Neural crest cell (in vitro differentiated cells): ENCODE measurements around the gene LAPTM5. TPM values are rescaled to one million over a fixed set of nuclear protein-coding genes. Genes with fewer than 3 reads are reported as not detected.
"Not testable (repeated sequence)": the region's sequence is repeated elsewhere in the genome, so short reads cannot be mapped to it uniquely, and the experiment has no call there.

Experiments
- DNase-seq: peaks from one replicate; pipeline ENCODE4 v3.0.0; 2021; ENCODE audit warnings: low read depth, mixed read lengths, low spot score
- H3K27ac Mint-ChIP-seq: one replicate; pipeline ENCODE4 v1.8.0; 2021; ENCODE audit warnings: mild to moderate bottlenecking, mixed read lengths; ENCODE audit not compliant: unreplicated experiment
- H3K27me3 Mint-ChIP-seq: 2 replicates; pipeline ENCODE4 v1.8.0; 2021; ENCODE audit warnings: low read depth, mild to moderate bottlenecking, mixed read lengths
- H3K36me3 Mint-ChIP-seq: 2 replicates; pipeline ENCODE4 v1.8.0; 2021; ENCODE audit warnings: low read depth, mild to moderate bottlenecking, mixed read lengths
- H3K4me1 Mint-ChIP-seq: 2 replicates; pipeline ENCODE4 v1.8.0; 2021; ENCODE audit warnings: mixed read lengths
- H3K4me3 Mint-ChIP-seq: one replicate; pipeline ENCODE4 v1.8.0; 2021; ENCODE audit warnings: mild to moderate bottlenecking, mixed read lengths
- H3K9me3 Mint-ChIP-seq: 2 replicates; pipeline ENCODE4 v1.8.0; 2021; ENCODE audit warnings: mixed read lengths
- total RNA-seq: library from RNA; stranded (reverse); gene quantifications from 2 replicates; pipeline ENCODE4 v1.2.1, GENCODE V29; 2021
- TF ChIP-seq, protein P1 (sequence below): fragments of 200-600 bp; sonication (generic); conservative IDR thresholded peaks from 2 replicates; pipeline ENCODE4 v1.5.0; 2021; ENCODE audit warnings: antibody characterized with exemption, mild to moderate bottlenecking

Gene LAPTM5
- total RNA-seq, 1 donor from 2014 or later = 1.5 TPM

GRCh38 chr1:30692201-30692947 lies 65.2 kb downstream of the LAPTM5 start:
- H3K9me3 Mint-ChIP-seq = no peaks in the 10 kb centered on the region
- TF ChIP-seq, protein P1, sequence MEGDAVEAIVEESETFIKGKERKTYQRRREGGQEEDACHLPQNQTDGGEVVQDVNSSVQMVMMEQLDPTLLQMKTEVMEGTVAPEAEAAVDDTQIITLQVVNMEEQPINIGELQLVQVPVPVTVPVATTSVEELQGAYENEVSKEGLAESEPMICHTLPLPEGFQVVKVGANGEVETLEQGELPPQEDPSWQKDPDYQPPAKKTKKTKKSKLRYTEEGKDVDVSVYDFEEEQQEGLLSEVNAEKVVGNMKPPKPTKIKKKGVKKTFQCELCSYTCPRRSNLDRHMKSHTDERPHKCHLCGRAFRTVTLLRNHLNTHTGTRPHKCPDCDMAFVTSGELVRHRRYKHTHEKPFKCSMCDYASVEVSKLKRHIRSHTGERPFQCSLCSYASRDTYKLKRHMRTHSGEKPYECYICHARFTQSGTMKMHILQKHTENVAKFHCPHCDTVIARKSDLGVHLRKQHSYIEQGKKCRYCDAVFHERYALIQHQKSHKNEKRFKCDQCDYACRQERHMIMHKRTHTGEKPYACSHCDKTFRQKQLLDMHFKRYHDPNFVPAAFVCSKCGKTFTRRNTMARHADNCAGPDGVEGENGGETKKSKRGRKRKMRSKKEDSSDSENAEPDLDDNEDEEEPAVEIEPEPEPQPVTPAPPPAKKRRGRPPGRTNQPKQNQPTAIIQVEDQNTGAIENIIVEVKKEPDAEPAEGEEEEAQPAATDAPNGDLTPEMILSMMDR = no peak
- no peak for DNase-seq
- H3K36me3 Mint-ChIP-seq = no peaks in the 10 kb centered on the region
- H3K27ac Mint-ChIP-seq = no peak overlapping the region
- H3K4me1 Mint-ChIP-seq = peaks cover 14% of the 10 kb centered on the region
- H3K4me3 Mint-ChIP-seq = no peak overlapping the region
- H3K27me3 Mint-ChIP-seq = peaks cover 10% of the 10 kb centered on the region

DNA sequence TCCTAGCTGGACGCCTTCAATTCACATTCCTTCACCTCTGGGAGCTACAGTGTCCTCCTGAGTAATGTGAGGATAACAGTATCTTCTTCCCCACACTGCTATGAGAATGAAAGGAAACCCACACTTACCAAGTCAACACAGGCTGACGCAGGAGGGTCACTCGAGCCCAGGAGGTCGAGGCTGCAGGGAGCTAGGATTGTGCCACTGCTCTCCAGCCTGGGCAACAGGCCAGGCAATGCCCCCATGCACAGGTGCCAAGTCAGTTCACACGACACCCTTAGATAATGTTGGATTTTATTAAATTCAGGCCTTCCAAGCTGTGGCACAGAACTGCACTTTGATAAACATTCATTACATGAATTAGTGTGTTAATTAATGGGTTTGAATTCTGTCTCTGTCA lies 66.1 kb downstream of the LAPTM5 start:
- Mint-ChIP-seq H3K27me3 (peaks cover 19% of the 10 kb centered on the region), H3K9me3 (no peaks in the 10 kb centered on the region), H3K4me3 (no peak overlapping the region), H3K36me3 (no peaks in the 10 kb centered on the region), H3K4me1 (peaks cover 14% of the 10 kb centered on the region), H3K27ac (no peak overlapping the region)
- DNase-seq = no peak
- TF ChIP-seq, protein P1 = no peak

GRCh38 chr1:30689901-30690645 lies 67.5 kb downstream of the LAPTM5 start:
- peaks cover 15% of the 10 kb centered on the region for H3K4me1 Mint-ChIP-seq
- TF ChIP-seq, protein P1 = no peak
- no peak for DNase-seq
- no peak overlapping the region for H3K4me3 Mint-ChIP-seq
- no peaks in the 10 kb centered on the region for H3K9me3 Mint-ChIP-seq
- H3K36me3 Mint-ChIP-seq = no peaks in the 10 kb centered on the region
- no peak overlapping the region for H3K27ac Mint-ChIP-seq
- H3K27me3 Mint-ChIP-seq = peaks cover 32% of the 10 kb centered on the region

DNA sequence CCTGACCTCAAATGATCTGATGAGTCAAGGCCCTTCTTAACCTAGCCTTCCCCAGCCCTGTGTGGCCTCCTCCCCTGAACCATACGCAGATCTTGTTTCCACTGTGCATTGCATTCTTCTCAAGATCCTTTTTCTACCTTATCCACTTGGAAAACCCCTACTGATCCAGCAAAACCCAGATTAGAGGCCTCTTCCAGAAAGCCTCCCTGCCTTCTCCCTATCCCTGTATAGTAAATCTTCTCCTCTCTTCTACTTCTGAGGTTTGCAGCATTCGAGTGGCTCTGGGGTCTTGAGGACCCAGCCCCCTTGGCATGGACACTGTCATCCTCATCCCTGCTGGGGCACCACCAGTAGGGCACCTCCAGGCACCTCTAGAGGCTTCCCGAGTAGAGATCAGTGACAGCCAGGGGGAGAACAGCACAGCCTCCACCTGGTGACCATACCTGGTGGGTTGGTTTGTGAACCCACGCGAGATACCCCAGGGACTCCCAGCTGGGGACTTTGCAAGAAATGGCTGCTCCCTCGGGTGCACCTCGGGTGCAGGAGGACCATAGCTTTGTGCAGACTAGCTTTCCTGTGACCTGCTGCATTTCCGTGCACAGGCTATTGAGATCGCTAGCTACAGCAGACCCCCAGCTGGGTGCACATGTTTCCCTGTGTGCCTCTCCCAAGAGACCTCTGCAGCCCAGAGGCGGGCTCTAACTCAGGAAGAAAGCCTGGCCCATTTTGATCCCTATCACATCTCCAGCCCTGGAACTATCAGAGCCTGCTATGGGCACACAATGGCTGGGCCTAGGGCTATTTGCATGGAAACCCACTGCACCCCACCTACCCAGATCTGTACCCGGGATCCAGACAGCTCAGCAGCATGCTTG lies 68.4 kb downstream of the LAPTM5 start:
- Mint-ChIP-seq H3K36me3 (no peaks in the 10 kb centered on the region), H3K4me1 (peaks cover 18% of the 10 kb centered on the region), H3K4me3 (no peak overlapping the region), H3K27ac (no peak overlapping the region), H3K9me3 (no peaks in the 10 kb centered on the region), H3K27me3 (peaks cover 41% of the 10 kb centered on the region)
- no peak for DNase-seq
- TF ChIP-seq, protein P1 = no peak

DNA sequence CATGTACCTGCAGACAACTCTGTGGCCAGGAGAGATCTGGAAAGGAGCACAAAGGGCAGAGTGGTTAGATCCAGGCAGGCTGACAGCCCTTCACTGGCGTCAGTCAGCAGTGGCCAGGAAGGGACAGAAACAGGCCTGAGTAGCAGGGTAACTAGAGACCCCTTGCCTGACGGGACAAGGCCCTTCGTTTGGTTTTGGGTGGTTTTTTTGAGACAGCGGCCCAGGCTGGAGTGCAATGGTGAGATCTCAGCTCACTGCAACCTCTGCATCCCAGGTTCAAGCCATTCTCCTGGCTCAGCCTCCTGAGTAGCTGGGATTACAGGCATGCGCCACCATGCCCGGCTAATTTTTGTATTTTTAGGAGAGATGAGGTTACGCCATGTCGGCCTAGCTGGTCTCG lies 69.1 kb downstream of the LAPTM5 start:
- H3K4me3 Mint-ChIP-seq, H3K36me3 Mint-ChIP-seq, H3K9me3 Mint-ChIP-seq, H3K27ac Mint-ChIP-seq, DNase-seq: not testable (repeated sequence)
- Mint-ChIP-seq H3K4me1 (peaks cover 18% of the 10 kb centered on the region), H3K27me3 (peaks cover 47% of the 10 kb centered on the region)
